ENCODE data around the gene ADNP. TPM values are rescaled to one million over a fixed set of nuclear protein-coding genes. Genes with fewer than 3 reads are reported as not detected.
A peak's percentile ranks its signal among the peaks of the same experiment; 100 is the strongest.

ADNP gene
- total RNA-seq, 2 donors from 2014 or later: 32.5 to 61.4 TPM

DNA sequence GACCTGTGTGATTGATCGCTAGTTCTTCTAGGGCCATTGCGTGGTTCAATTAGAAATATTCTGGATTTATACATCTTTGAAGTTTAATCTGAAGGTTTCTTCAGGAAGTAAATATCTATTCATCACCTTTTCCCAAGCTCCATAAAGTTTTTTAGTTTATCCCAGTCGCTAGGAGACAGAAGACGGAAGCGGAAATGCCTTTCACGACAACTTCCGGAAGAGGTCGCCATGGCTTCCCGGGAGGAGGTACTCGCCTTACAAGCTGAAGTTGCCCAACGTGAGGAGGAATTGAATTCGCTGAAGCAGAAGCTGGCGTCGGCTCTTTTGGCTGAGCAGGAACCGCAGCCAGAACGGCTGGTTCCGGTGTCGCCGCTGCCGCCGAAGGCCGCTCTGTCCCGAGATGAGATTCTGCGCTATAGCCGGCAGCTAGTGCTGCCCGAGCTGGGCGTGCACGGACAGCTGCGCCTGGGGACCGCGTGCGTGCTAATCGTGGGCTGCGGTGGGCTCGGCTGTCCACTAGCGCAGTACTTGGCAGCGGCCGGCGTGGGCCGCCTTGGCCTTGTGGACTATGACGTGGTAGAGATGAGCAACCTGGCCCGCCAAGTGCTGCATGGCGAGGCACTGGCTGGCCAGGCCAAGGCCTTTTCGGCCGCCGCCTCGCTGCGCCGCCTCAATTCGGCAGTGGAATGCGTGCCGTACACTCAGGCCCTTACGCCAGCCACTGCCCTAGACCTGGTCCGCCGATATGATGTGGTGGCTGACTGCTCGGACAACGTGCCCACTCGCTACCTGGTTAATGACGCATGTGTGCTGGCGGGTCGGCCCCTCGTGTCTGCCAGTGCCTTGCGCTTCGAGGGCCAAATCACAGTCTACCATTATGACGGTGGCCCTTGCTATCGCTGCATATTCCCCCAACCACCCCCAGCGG lies 27.6 kb upstream of the ADNP start, which contains the start of gene MOCS3:
Gene MOCS3 (plus strand): TSS at position 204 of the 928 bp plus-strand sequence. CDS start 25 bp downstream, at position 229.
- Histone ChIP-seq H3K4me1 (ENCODE audit: control insufficient read depth in 1 of 2, low read depth in 2 of 2) (peaks cover 38 to 46% of the 10 kb centered on the region in 2 donors), H3K36me3 (peaks cover 9% of the 10 kb centered on the region), H3K27me3 (replicated peaks; ENCODE audit: insufficient read depth) (no peaks in the 10 kb centered on the region), H3K27ac (peak within 1 kb of the TSS; percentile 93), H3K4me3 (peak within 1 kb of the TSS; percentile 82), H3K9me3 (no peaks in the 10 kb centered on the region)
- ATAC-seq (ENCODE audit: insufficient number of reproducible peaks, low FRiP score, low read depth) (peak; percentile 55), DNase-seq (ENCODE audit: low spot score) (peak; percentile 36)
- TF ChIP-seq, protein P1, sequence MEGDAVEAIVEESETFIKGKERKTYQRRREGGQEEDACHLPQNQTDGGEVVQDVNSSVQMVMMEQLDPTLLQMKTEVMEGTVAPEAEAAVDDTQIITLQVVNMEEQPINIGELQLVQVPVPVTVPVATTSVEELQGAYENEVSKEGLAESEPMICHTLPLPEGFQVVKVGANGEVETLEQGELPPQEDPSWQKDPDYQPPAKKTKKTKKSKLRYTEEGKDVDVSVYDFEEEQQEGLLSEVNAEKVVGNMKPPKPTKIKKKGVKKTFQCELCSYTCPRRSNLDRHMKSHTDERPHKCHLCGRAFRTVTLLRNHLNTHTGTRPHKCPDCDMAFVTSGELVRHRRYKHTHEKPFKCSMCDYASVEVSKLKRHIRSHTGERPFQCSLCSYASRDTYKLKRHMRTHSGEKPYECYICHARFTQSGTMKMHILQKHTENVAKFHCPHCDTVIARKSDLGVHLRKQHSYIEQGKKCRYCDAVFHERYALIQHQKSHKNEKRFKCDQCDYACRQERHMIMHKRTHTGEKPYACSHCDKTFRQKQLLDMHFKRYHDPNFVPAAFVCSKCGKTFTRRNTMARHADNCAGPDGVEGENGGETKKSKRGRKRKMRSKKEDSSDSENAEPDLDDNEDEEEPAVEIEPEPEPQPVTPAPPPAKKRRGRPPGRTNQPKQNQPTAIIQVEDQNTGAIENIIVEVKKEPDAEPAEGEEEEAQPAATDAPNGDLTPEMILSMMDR (IDR thresholded peaks at IDR 0.05): no peak

DNA sequence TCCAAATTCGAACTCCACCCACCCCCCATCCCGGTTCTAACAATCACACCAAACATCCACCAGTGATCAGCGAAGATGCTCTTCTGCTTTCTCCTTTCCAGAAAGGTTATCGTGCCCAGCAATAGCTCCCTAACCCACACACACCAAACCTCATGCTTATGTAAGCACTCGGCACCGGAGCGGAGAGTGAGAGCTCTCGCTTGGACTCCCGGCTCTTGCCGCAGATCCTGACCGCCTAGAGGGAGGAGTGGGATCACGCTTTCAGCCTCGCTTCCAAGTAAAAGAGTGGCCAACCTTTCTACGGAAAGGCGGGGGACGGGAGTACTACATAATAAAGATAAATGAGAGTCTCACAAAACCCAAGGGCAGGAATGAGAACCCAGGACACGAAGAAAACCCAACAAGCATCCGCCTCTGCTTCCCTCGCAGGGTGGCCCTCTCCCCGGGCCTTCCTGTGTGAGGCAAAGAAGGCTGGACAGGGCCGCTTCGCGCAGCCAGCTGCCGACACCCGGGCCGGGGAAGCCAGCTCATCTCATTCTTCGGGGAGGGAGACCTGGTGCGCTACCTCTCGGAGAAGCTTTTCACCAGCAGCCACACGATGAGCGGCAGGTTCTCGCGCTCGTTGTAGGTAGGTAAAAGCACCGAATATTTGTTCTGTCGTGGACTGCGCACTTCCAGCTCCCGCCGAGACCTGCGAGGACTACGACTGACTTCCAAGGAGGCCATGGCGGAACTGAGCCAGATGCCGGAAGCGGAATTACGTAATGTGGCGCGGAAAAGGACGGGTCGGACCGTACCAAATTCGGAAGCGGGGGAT lies 26.8 kb upstream of the ADNP start, which contains the start of gene DPM1:
Gene DPM1 (minus strand): TSS at position 735 of the 817 bp plus-strand sequence. CDS start 9 bp downstream, at position 726.
- H3K4me3 ChIP-seq: peak within 1 kb of the TSS; percentile 82
- peaks cover 12% of the 10 kb centered on the region for H3K36me3 ChIP-seq
- no peaks in the 10 kb centered on the region for H3K27me3 ChIP-seq (replicated peaks; ENCODE audit: insufficient read depth)
- ATAC-seq (ENCODE audit: insufficient number of reproducible peaks, low FRiP score, low read depth) (peak; percentile 91), DNase-seq (ENCODE audit: low spot score) (peak; percentile 50)
- H3K9me3 ChIP-seq: no peaks in the 10 kb centered on the region
- H3K4me1 ChIP-seq (ENCODE audit: control insufficient read depth in 1 of 2, low read depth in 2 of 2): peaks cover 38 to 46% of the 10 kb centered on the region in 2 donors
- peak within 1 kb of the TSS; percentile 93 for H3K27ac ChIP-seq
- TF ChIP-seq, protein P1 (IDR thresholded peaks at IDR 0.05): no peak

DNA sequence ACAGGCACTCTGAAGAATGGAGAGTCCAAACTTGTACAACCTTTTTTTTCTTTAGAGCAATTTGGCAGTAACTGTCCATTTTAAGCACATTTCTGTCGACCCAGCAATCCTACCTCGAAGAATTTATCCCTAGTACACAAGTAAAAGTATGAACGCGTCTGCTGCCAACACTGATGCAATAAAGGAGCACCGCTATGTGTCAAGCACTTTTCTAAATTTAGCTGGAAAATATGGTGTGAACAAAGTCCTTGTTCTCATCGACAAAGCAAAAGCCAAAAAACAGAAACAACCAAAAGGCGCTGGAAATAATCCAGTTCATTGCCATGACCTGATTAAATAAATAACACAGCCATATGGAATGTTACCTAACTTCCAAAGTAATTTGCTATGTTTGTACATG lies 26.0 kb upstream of the ADNP start:
- ATAC-seq (ENCODE audit: insufficient number of reproducible peaks, low FRiP score, low read depth): no peak
- H3K9me3 ChIP-seq: no peaks in the 10 kb centered on the region
- H3K27ac ChIP-seq: peak overlapping the region; percentile 93

DNA sequence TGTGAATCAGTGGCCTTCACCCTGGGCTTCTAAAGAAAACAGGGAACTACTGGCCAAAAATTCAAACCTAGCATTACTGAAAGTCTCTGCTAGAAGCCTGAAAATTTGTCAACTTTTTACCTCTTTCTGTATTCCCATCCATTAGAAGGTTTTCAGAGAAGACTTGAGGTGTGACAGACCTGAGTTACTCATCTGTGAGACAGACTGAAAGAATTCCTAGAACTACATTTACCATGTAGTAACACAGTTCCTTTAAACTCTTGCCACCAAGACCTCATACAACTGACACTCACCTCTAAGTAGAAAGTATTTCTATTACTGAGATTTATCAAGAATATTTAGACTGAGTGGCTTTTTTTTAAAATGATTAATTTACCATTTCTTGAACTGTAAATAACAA lies 22.6 kb upstream of the ADNP start:
- H3K4me3 ChIP-seq: no peak overlapping the region
- TF ChIP-seq, protein P1 (IDR thresholded peaks at IDR 0.05): no peak
- no peak overlapping the region for H3K27ac ChIP-seq
- ATAC-seq (ENCODE audit: insufficient number of reproducible peaks, low FRiP score, low read depth) (no peak), DNase-seq (ENCODE audit: low spot score) (no peak)
- no peaks in the 10 kb centered on the region for H3K27me3 ChIP-seq (replicated peaks; ENCODE audit: insufficient read depth)
- peaks cover 23% of the 10 kb centered on the region for H3K36me3 ChIP-seq
- peaks cover 20 to 26% of the 10 kb centered on the region in 2 donors for H3K4me1 ChIP-seq (ENCODE audit: control insufficient read depth in 1 of 2, low read depth in 2 of 2)
- H3K9me3 ChIP-seq: no peaks in the 10 kb centered on the region

More for the DNA sequence above, 26.0 kb upstream of the ADNP start:
- no peaks in the 10 kb centered on the region for H3K27me3 ChIP-seq (replicated peaks; ENCODE audit: insufficient read depth)
- H3K4me3 ChIP-seq: peak overlapping the region; percentile 82
- DNase-seq (ENCODE audit: low spot score): no peak
- TF ChIP-seq, protein P1 (IDR thresholded peaks at IDR 0.05): no peak
- H3K36me3 ChIP-seq: peaks cover 12% of the 10 kb centered on the region
- peaks cover 38 to 46% of the 10 kb centered on the region in 2 donors for H3K4me1 ChIP-seq (ENCODE audit: control insufficient read depth in 1 of 2, low read depth in 2 of 2)

All from thoracic aorta (tissue), 2 donors.